Measurements from ENCODE around the gene COMMD1.
A peak's percentile ranks its signal among the peaks of the same experiment; 100 is the strongest.

COMMD1 gene

GRCh38 chr2:61970807-61971556 is 65.5 kb downstream of the COMMD1 start:
- peaks cover 6% of the 10 kb centered on the region for H3K4me1 ChIP-seq (ENCODE audit: insufficient read depth, low read length)
- peak overlapping the region; percentile 82 for H3K27ac ChIP-seq (ENCODE audit: low read length)
- H3K9me3 ChIP-seq (ENCODE audit: insufficient read depth, low read depth, low read length) = no peaks in the 10 kb centered on the region
- H3K36me3 ChIP-seq (ENCODE audit: insufficient read depth, low read depth, low read length) = no peaks in the 10 kb centered on the region
- no peaks in the 10 kb centered on the region for H3K27me3 ChIP-seq (ENCODE audit: insufficient read depth, low read length)
- peak overlapping the region; percentile 66; the same call in 1 of the 2 replicates for H3K9ac ChIP-seq (ENCODE audit: low read depth, low read length)
- H3K4me3 ChIP-seq (ENCODE audit: low read length) = peak overlapping the region; percentile 57

GRCh38 chr2:61978522-61978921 is 73.0 kb downstream of the COMMD1 start:
- no peak overlapping the region for H3K27ac ChIP-seq (ENCODE audit: low read length)
- no peaks in the 10 kb centered on the region for H3K4me1 ChIP-seq (ENCODE audit: insufficient read depth, low read length)
- no peak overlapping the region for H3K9ac ChIP-seq (ENCODE audit: low read depth, low read length)
- no peaks in the 10 kb centered on the region for H3K36me3 ChIP-seq (ENCODE audit: insufficient read depth, low read depth, low read length)
- H3K4me3 ChIP-seq (ENCODE audit: low read length) = no peak overlapping the region
- H3K9me3 ChIP-seq (ENCODE audit: insufficient read depth, low read depth, low read length) = no peaks in the 10 kb centered on the region
- H3K27me3 ChIP-seq (ENCODE audit: insufficient read depth, low read length) = no peaks in the 10 kb centered on the region

- H3K4me3 ChIP-seq (ENCODE audit: low read length) = no peak overlapping the region
- no peak overlapping the region for H3K9ac ChIP-seq (ENCODE audit: low read depth, low read length)
- H3K27ac ChIP-seq (ENCODE audit: low read length) = no peak overlapping the region
- no peaks in the 10 kb centered on the region for H3K9me3 ChIP-seq (ENCODE audit: insufficient read depth, low read depth, low read length)
- H3K4me1 ChIP-seq (ENCODE audit: insufficient read depth, low read length) = no peaks in the 10 kb centered on the region
- H3K36me3 ChIP-seq (ENCODE audit: insufficient read depth, low read depth, low read length) = no peaks in the 10 kb centered on the region
- H3K27me3 ChIP-seq (ENCODE audit: insufficient read depth, low read length) = no peaks in the 10 kb centered on the region
Observed at GRCh38 chr2:61980758-61981157, 75.3 kb downstream of the COMMD1 start.

GRCh38 chr2:61984682-61985081 is 79.2 kb downstream of the COMMD1 start:
- Histone ChIP-seq H3K9me3 (ENCODE audit: insufficient read depth, low read depth, low read length) (no peaks in the 10 kb centered on the region), H3K9ac (ENCODE audit: low read depth, low read length) (no peak overlapping the region), H3K27ac (ENCODE audit: low read length) (no peak overlapping the region), H3K4me1 (ENCODE audit: insufficient read depth, low read length) (no peaks in the 10 kb centered on the region), H3K27me3 (ENCODE audit: insufficient read depth, low read length) (no peaks in the 10 kb centered on the region), H3K36me3 (ENCODE audit: insufficient read depth, low read depth, low read length) (no peaks in the 10 kb centered on the region), H3K4me3 (ENCODE audit: low read length) (no peak overlapping the region)

- no peak overlapping the region for H3K9ac ChIP-seq (ENCODE audit: low read depth, low read length)
- no peaks in the 10 kb centered on the region for H3K27me3 ChIP-seq (ENCODE audit: insufficient read depth, low read length)
- no peak overlapping the region for H3K4me3 ChIP-seq (ENCODE audit: low read length)
- H3K4me1 ChIP-seq (ENCODE audit: insufficient read depth, low read length) = no peaks in the 10 kb centered on the region
- H3K36me3 ChIP-seq (ENCODE audit: insufficient read depth, low read depth, low read length) = no peaks in the 10 kb centered on the region
- no peaks in the 10 kb centered on the region for H3K9me3 ChIP-seq (ENCODE audit: insufficient read depth, low read depth, low read length)
- no peak overlapping the region for H3K27ac ChIP-seq (ENCODE audit: low read length)
Observed at GRCh38 chr2:61988462-61989366, 83.2 kb downstream of the COMMD1 start.

GRCh38 chr2:61993422-61994024 is 88.0 kb downstream of the COMMD1 start:
- no peak overlapping the region for H3K4me3 ChIP-seq (ENCODE audit: low read length)
- no peaks in the 10 kb centered on the region for H3K27me3 ChIP-seq (ENCODE audit: insufficient read depth, low read length)
- H3K27ac ChIP-seq (ENCODE audit: low read length) = no peak overlapping the region
- no peaks in the 10 kb centered on the region for H3K4me1 ChIP-seq (ENCODE audit: insufficient read depth, low read length)
- H3K9ac ChIP-seq (ENCODE audit: low read depth, low read length) = no peak overlapping the region
- H3K36me3 ChIP-seq (ENCODE audit: insufficient read depth, low read depth, low read length) = no peaks in the 10 kb centered on the region
- no peaks in the 10 kb centered on the region for H3K9me3 ChIP-seq (ENCODE audit: insufficient read depth, low read depth, low read length)

GRCh38 chr2:61994531-61994930 is 89.1 kb downstream of the COMMD1 start:
- no peaks in the 10 kb centered on the region for H3K9me3 ChIP-seq (ENCODE audit: insufficient read depth, low read depth, low read length)
- H3K27me3 ChIP-seq (ENCODE audit: insufficient read depth, low read length) = no peaks in the 10 kb centered on the region
- no peaks in the 10 kb centered on the region for H3K36me3 ChIP-seq (ENCODE audit: insufficient read depth, low read depth, low read length)
- no peak overlapping the region for H3K4me3 ChIP-seq (ENCODE audit: low read length)
- no peak overlapping the region for H3K27ac ChIP-seq (ENCODE audit: low read length)
- no peaks in the 10 kb centered on the region for H3K4me1 ChIP-seq (ENCODE audit: insufficient read depth, low read length)
- H3K9ac ChIP-seq (ENCODE audit: low read depth, low read length) = no peak overlapping the region

- no peak overlapping the region for H3K9ac ChIP-seq (ENCODE audit: low read depth, low read length)
- no peaks in the 10 kb centered on the region for H3K9me3 ChIP-seq (ENCODE audit: insufficient read depth, low read depth, low read length)
- H3K27ac ChIP-seq (ENCODE audit: low read length) = no peak overlapping the region
- H3K4me3 ChIP-seq (ENCODE audit: low read length) = no peak overlapping the region
- no peaks in the 10 kb centered on the region for H3K4me1 ChIP-seq (ENCODE audit: insufficient read depth, low read length)
- H3K27me3 ChIP-seq (ENCODE audit: insufficient read depth, low read length) = no peaks in the 10 kb centered on the region
- no peaks in the 10 kb centered on the region for H3K36me3 ChIP-seq (ENCODE audit: insufficient read depth, low read depth, low read length)
Observed at GRCh38 chr2:61995065-61995464, 89.6 kb downstream of the COMMD1 start.

GRCh38 chr2:61995515-61995914 is 90.0 kb downstream of the COMMD1 start:
- Histone ChIP-seq H3K9ac (ENCODE audit: low read depth, low read length) (no peak overlapping the region), H3K27ac (ENCODE audit: low read length) (no peak overlapping the region), H3K9me3 (ENCODE audit: insufficient read depth, low read depth, low read length) (no peaks in the 10 kb centered on the region), H3K4me1 (ENCODE audit: insufficient read depth, low read length) (no peaks in the 10 kb centered on the region), H3K36me3 (ENCODE audit: insufficient read depth, low read depth, low read length) (no peaks in the 10 kb centered on the region), H3K27me3 (ENCODE audit: insufficient read depth, low read length) (no peaks in the 10 kb centered on the region), H3K4me3 (ENCODE audit: low read length) (no peak overlapping the region)

- Histone ChIP-seq H3K4me1 (ENCODE audit: insufficient read depth, low read length) (no peaks in the 10 kb centered on the region), H3K27me3 (ENCODE audit: insufficient read depth, low read length) (no peaks in the 10 kb centered on the region), H3K4me3 (ENCODE audit: low read length) (no peak overlapping the region), H3K27ac (ENCODE audit: low read length) (no peak overlapping the region), H3K36me3 (ENCODE audit: insufficient read depth, low read depth, low read length) (no peaks in the 10 kb centered on the region), H3K9ac (ENCODE audit: low read depth, low read length) (no peak overlapping the region), H3K9me3 (ENCODE audit: insufficient read depth, low read depth, low read length) (no peaks in the 10 kb centered on the region)
Observed at GRCh38 chr2:61998426-61998825, 93.0 kb downstream of the COMMD1 start.

- Histone ChIP-seq H3K36me3 (ENCODE audit: insufficient read depth, low read depth, low read length) (no peaks in the 10 kb centered on the region), H3K9ac (ENCODE audit: low read depth, low read length) (no peak overlapping the region), H3K4me1 (ENCODE audit: insufficient read depth, low read length) (no peaks in the 10 kb centered on the region), H3K27ac (ENCODE audit: low read length) (no peak overlapping the region), H3K27me3 (ENCODE audit: insufficient read depth, low read length) (no peaks in the 10 kb centered on the region), H3K4me3 (ENCODE audit: low read length) (no peak overlapping the region), H3K9me3 (ENCODE audit: insufficient read depth, low read depth, low read length) (no peaks in the 10 kb centered on the region)
Observed at GRCh38 chr2:62000538-62000937, 95.1 kb downstream of the COMMD1 start.
